Osteocyte (in vitro differentiated cells): Measurements from ENCODE around the gene SIPA1. TPM values are rescaled to one million over a fixed set of nuclear protein-coding genes. Genes with fewer than 3 reads are reported as not detected.

Source experiments
- DNase-seq: peaks from one replicate; pipeline ENCODE4 v3.0.0; 2021; ENCODE audit warnings: mixed read lengths; ENCODE audit not compliant: unreplicated experiment; ENCODE audit errors: extremely low spot score
- H3K27ac Mint-ChIP-seq: one replicate; pipeline ENCODE4 v1.8.0; 2021; ENCODE audit warnings: mild to moderate bottlenecking, mixed read lengths; ENCODE audit not compliant: unreplicated experiment
- H3K27me3 Mint-ChIP-seq: one replicate; pipeline ENCODE4 v1.8.0; 2021; ENCODE audit warnings: mixed read lengths; ENCODE audit not compliant: unreplicated experiment
- H3K36me3 Mint-ChIP-seq: one replicate; pipeline ENCODE4 v1.8.0; 2021; ENCODE audit warnings: mixed read lengths; ENCODE audit not compliant: unreplicated experiment
- H3K4me1 Mint-ChIP-seq: one replicate; pipeline ENCODE4 v1.8.0; 2021; ENCODE audit warnings: mixed read lengths; ENCODE audit not compliant: unreplicated experiment
- H3K4me3 Mint-ChIP-seq: one replicate; pipeline ENCODE4 v1.8.0; 2021; ENCODE audit warnings: mild to moderate bottlenecking, moderate library complexity, mixed read lengths; ENCODE audit not compliant: unreplicated experiment
- H3K9me3 Mint-ChIP-seq: one replicate; pipeline ENCODE4 v1.8.0; 2021; ENCODE audit warnings: mixed read lengths; ENCODE audit not compliant: unreplicated experiment
- CTCF ChIP-seq: fragments of 200-600 bp; sonication (generic); IDR thresholded peaks from 2 replicates; pipeline ENCODE4 v1.5.0; 2021; ENCODE audit warnings: antibody characterized with exemption, mild to moderate bottlenecking, moderate library complexity
- long read RNA-seq: library from polyadenylated mRNA; unstranded; transcript quantifications from one replicate; pipeline ENCODE4 v2.0.0, GENCODE V29; 2021
- total RNA-seq: library from RNA; stranded (reverse); gene quantifications from 2 replicates; pipeline ENCODE4 v1.2.1, GENCODE V29; 2021

Gene SIPA1
- total RNA-seq: 31.2 and 34.7 TPM in 2 replicates
- long read RNA-seq, partial matches to known transcripts: 0 of 1 reads
- long read RNA-seq, other reads (novel, unspliced or antisense): 0 of 1 reads

- Mint-ChIP-seq H3K36me3 (peaks cover 12% of the 10 kb centered on the region), H3K4me3 (peak within 1 kb of the TSS; percentile 79), H3K27me3 (no peaks in the 10 kb centered on the region), H3K9me3 (no peaks in the 10 kb centered on the region), H3K4me1 (peaks cover 21% of the 10 kb centered on the region), H3K27ac (peak within 1 kb of the TSS; percentile 81)
- peak; percentile 60 for TF ChIP-seq CTCF
- DNase-seq: peak; percentile 95
Measured at GRCh38 chr11:65637794-65638419, at the start of gene SIPA1. Gene SIPA1, plus strand, starts transcription at chr11:65638101. Its CDS starts 2,821 bp downstream, at chr11:65640922.

GRCh38 chr11:65588199-65589054 is 49.5 kb upstream of the SIPA1 start:
- DNase-seq: no peak

GRCh38 chr11:65589444-65590239 is 48.3 kb upstream of the SIPA1 start:
- peaks cover 10% of the 10 kb centered on the region for H3K36me3 Mint-ChIP-seq
- peaks cover 36% of the 10 kb centered on the region for H3K4me1 Mint-ChIP-seq
- H3K27me3 Mint-ChIP-seq: no peaks in the 10 kb centered on the region
- H3K9me3 Mint-ChIP-seq: no peaks in the 10 kb centered on the region
- no peak overlapping the region for H3K4me3 Mint-ChIP-seq
- no peak overlapping the region for H3K27ac Mint-ChIP-seq
- no peak for DNase-seq
- no peak for TF ChIP-seq CTCF

More at GRCh38 chr11:65588199-65589054, 49.5 kb upstream of the SIPA1 start:
- no peaks in the 10 kb centered on the region for H3K27me3 Mint-ChIP-seq
- no peak overlapping the region for H3K4me3 Mint-ChIP-seq
- H3K4me1 Mint-ChIP-seq: peaks cover 36% of the 10 kb centered on the region
- peak overlapping the region; percentile 77 for H3K27ac Mint-ChIP-seq
- TF ChIP-seq CTCF: peak; percentile 55
- no peaks in the 10 kb centered on the region for H3K9me3 Mint-ChIP-seq
- H3K36me3 Mint-ChIP-seq: peaks cover 10% of the 10 kb centered on the region

GRCh38 chr11:65590240-65590738 is 47.6 kb upstream of the SIPA1 start:
- H3K27ac Mint-ChIP-seq: peak overlapping the region; percentile 4
- H3K27me3 Mint-ChIP-seq: no peaks in the 10 kb centered on the region
- no peak for DNase-seq
- H3K4me3 Mint-ChIP-seq: no peak overlapping the region
- peaks cover 10% of the 10 kb centered on the region for H3K36me3 Mint-ChIP-seq
- peaks cover 39% of the 10 kb centered on the region for H3K4me1 Mint-ChIP-seq
- no peak for TF ChIP-seq CTCF
- no peaks in the 10 kb centered on the region for H3K9me3 Mint-ChIP-seq
